Measurements from ENCODE around the gene SPPL2A. TPM values are rescaled to one million over a fixed set of nuclear protein-coding genes. Genes with fewer than 3 reads are reported as not detected.

Gene SPPL2A
- total RNA-seq, 1 donor from 2014 or later, result 27.3 TPM

GRCh38 chr15:50735156-50735555 is 30.4 kb downstream of the SPPL2A start:
- Histone ChIP-seq H3F3A (ENCODE audit: low read depth) (no peaks in the 10 kb centered on the region), H3K27ac (no peak overlapping the region), H3K79me2 (ENCODE audit: low read depth) (no peaks in the 10 kb centered on the region), H3K9ac (no peak overlapping the region), H3K36me3 (peaks cover 12% of the 10 kb centered on the region), H3K4me1 (no peaks in the 10 kb centered on the region), H4K20me1 (ENCODE audit: low read depth) (no peaks in the 10 kb centered on the region), H3K4me2 (no peak overlapping the region), H3K27me3 (no peaks in the 10 kb centered on the region), H3K4me3 (no peak overlapping the region), H2AFZ (replicated peaks) (no peak overlapping the region), H3K9me3 (ENCODE audit: low read depth) (no peaks in the 10 kb centered on the region)
- Mint-ChIP-seq H3K4me3 (no peak overlapping the region), H3K27me3 (ENCODE audit: insufficient read depth, low read depth) (no peaks in the 10 kb centered on the region), H3K4me1 (no peaks in the 10 kb centered on the region), H3K27ac (no peak overlapping the region), H3K9me3 (no peaks in the 10 kb centered on the region), H3K36me3 (peaks cover 17% of the 10 kb centered on the region)
- DNase-seq (ENCODE audit: low spot score), result no peak
- TF ChIP-seq EZH2phosphoT487 (IDR thresholded peaks at IDR 0.05), result no peak
- TF ChIP-seq EZH2 (IDR thresholded peaks at IDR 0.05), result no peak
- TF ChIP-seq CTCF (IDR thresholded peaks at IDR 0.05), result no peak

GRCh38 chr15:50726315-50726714 is 39.2 kb downstream of the SPPL2A start:
- H3K27me3 Mint-ChIP-seq (ENCODE audit: insufficient read depth, low read depth), result no peaks in the 10 kb centered on the region
- Histone ChIP-seq H3K27ac (no peak overlapping the region), H3K79me2 (ENCODE audit: low read depth) (no peaks in the 10 kb centered on the region), H3F3A (ENCODE audit: low read depth) (no peaks in the 10 kb centered on the region), H3K4me3 (no peak overlapping the region), H3K4me2 (no peak overlapping the region), H4K20me1 (ENCODE audit: low read depth) (no peaks in the 10 kb centered on the region), H3K9me3 (ENCODE audit: low read depth) (no peaks in the 10 kb centered on the region), H3K27me3 (no peaks in the 10 kb centered on the region), H3K36me3 (no peaks in the 10 kb centered on the region), H2AFZ (replicated peaks) (no peak overlapping the region), H3K9ac (no peak overlapping the region), H3K4me1 (no peaks in the 10 kb centered on the region)
- H3K36me3 Mint-ChIP-seq, result peaks cover 9% of the 10 kb centered on the region
- H3K4me1 Mint-ChIP-seq, result no peaks in the 10 kb centered on the region
- no peaks in the 10 kb centered on the region for H3K9me3 Mint-ChIP-seq
- H3K27ac Mint-ChIP-seq, result no peak overlapping the region
- DNase-seq (ENCODE audit: low spot score), result no peak
- TF ChIP-seq EZH2 (IDR thresholded peaks at IDR 0.05) (no peak), EZH2phosphoT487 (IDR thresholded peaks at IDR 0.05) (no peak), CTCF (IDR thresholded peaks at IDR 0.05) (no peak)
- no peak overlapping the region for H3K4me3 Mint-ChIP-seq

- no peak overlapping the region for H3K4me3 ChIP-seq
- H3K36me3 Mint-ChIP-seq, result peaks cover 16% of the 10 kb centered on the region
- H3K9me3 ChIP-seq (ENCODE audit: low read depth), result no peaks in the 10 kb centered on the region
- H3F3A ChIP-seq (ENCODE audit: low read depth), result no peaks in the 10 kb centered on the region
- no peak overlapping the region for H3K4me2 ChIP-seq
- H4K20me1 ChIP-seq (ENCODE audit: low read depth), result no peaks in the 10 kb centered on the region
- no peaks in the 10 kb centered on the region for H3K4me1 ChIP-seq
- no peak overlapping the region for H3K27ac Mint-ChIP-seq
- no peak for DNase-seq (ENCODE audit: low spot score)
- no peaks in the 10 kb centered on the region for H3K27me3 ChIP-seq
- no peak for TF ChIP-seq EZH2phosphoT487 (IDR thresholded peaks at IDR 0.05)
- TF ChIP-seq CTCF (IDR thresholded peaks at IDR 0.05), result no peak
- no peak for TF ChIP-seq EZH2 (IDR thresholded peaks at IDR 0.05)
- no peak overlapping the region for H3K27ac ChIP-seq
- no peaks in the 10 kb centered on the region for H3K27me3 Mint-ChIP-seq (ENCODE audit: insufficient read depth, low read depth)
- no peak overlapping the region for H3K9ac ChIP-seq
- no peaks in the 10 kb centered on the region for H3K4me1 Mint-ChIP-seq
- no peaks in the 10 kb centered on the region for H3K79me2 ChIP-seq (ENCODE audit: low read depth)
- no peaks in the 10 kb centered on the region for H3K9me3 Mint-ChIP-seq
- H3K36me3 ChIP-seq, result no peaks in the 10 kb centered on the region
- no peak overlapping the region for H2AFZ ChIP-seq (replicated peaks)
- no peak overlapping the region for H3K4me3 Mint-ChIP-seq
Observed at GRCh38 chr15:50718700-50719125, 46.8 kb downstream of the SPPL2A start.

Measured in neural progenitor cell (in vitro differentiated cells).